M059J (cell line): ENCODE results near the gene FAM120B. TPM values are rescaled to one million over a fixed set of nuclear protein-coding genes. Genes with fewer than 3 reads are reported as not detected.
A peak's percentile ranks its signal among the peaks of the same experiment; 100 is the strongest.
"Not testable (repeated sequence)": the region's sequence is repeated elsewhere in the genome, so short reads cannot be mapped to it uniquely, and the experiment has no call there.

ENCODE experiments used
- DNase-seq: peaks from one replicate; pipeline ENCODE4 v3.0.0-alpha.2; 2012; ENCODE audit warnings: low read depth
- total RNA-seq: library from RNA; depleted of rRNA; stranded (reverse); fragments of >200 nt; shearing (Covaris generic); gene quantifications from 2 replicates; pipeline ENCODE4 v1.2.3, GENCODE V29; 2014

The FAM120B gene
- total RNA-seq, 1 experiment from 2014 or later: 16.1 TPM

GRCh38 chr6:170297576-170298330, 8.8 kb upstream of the FAM120B start:
- no peak for DNase-seq

- DNase-seq: no peak
These were observed 7.9 kb upstream of the FAM120B start for GRCh38 chr6:170298688-170299087.

GRCh38 chr6:170301184-170301583, 5.4 kb upstream of the FAM120B start:
- DNase-seq: no peak

- no peak for DNase-seq
These were observed 694 bp upstream of the FAM120B start for GRCh38 chr6:170305805-170306323.

GRCh38 chr6:170307080-170307545, 555 bp downstream of the FAM120B start:
- DNase-seq: no peak

GRCh38 chr6:170308761-170309160, 2.2 kb downstream of the FAM120B start:
- no peak for DNase-seq

- no peak for DNase-seq
These were observed 5.1 kb downstream of the FAM120B start for GRCh38 chr6:170311696-170312095.

- DNase-seq: no peak
These were observed 6.3 kb downstream of the FAM120B start for GRCh38 chr6:170312876-170313275.

GRCh38 chr6:170313716-170314295, 7.2 kb downstream of the FAM120B start:
- DNase-seq: no peak

- DNase-seq: no peak
These were observed 8.4 kb downstream of the FAM120B start for GRCh38 chr6:170314983-170315382.

- DNase-seq: peak; percentile 33
These were observed 9.5 kb downstream of the FAM120B start for GRCh38 chr6:170316071-170316470.

- DNase-seq: no peak
These were observed 10.5 kb downstream of the FAM120B start for GRCh38 chr6:170317076-170317475.

- peak; percentile 13 for DNase-seq
These were observed 11.2 kb downstream of the FAM120B start for GRCh38 chr6:170317718-170318117.

- no peak for DNase-seq
These were observed 22.8 kb downstream of the FAM120B start for GRCh38 chr6:170329321-170329720.

- DNase-seq: not testable (repeated sequence)
These were observed 28.6 kb downstream of the FAM120B start for GRCh38 chr6:170335199-170335598.

- peak; percentile 98 for DNase-seq
These were observed 38.3 kb downstream of the FAM120B start for GRCh38 chr6:170344631-170345576.

- DNase-seq: no peak
These were observed 39.1 kb downstream of the FAM120B start for GRCh38 chr6:170345662-170346061.

- no peak for DNase-seq
These were observed 40.1 kb downstream of the FAM120B start for GRCh38 chr6:170346649-170347048.

- peak; percentile 29 for DNase-seq
These were observed 40.5 kb downstream of the FAM120B start for GRCh38 chr6:170347091-170347490.

GRCh38 chr6:170347975-170348374, 41.4 kb downstream of the FAM120B start:
- no peak for DNase-seq

- not testable (repeated sequence) for DNase-seq
These were observed 44.9 kb downstream of the FAM120B start for GRCh38 chr6:170351456-170351855.

- DNase-seq: not testable (repeated sequence)
These were observed 48.6 kb downstream of the FAM120B start for GRCh38 chr6:170355190-170355589.
